Activated B cell treated with CpG ODN at 0.5 μM for 24 hours (primary cell): ENCODE results near the gene EVI5. TPM values are rescaled to one million over a fixed set of nuclear protein-coding genes. Genes with fewer than 3 reads are reported as not detected.

ENCODE experiments used
- ATAC-seq: fragments of 200-7000 bp; cut with Tn5 transposase; one replicate; pipeline ENCODE4 v1.10.0; 2021; ENCODE audit warnings: low read depth, mild to moderate bottlenecking, moderate library complexity
- CTCF ChIA-PET: fragments of 350-600 bp; sonication (Branson Sonifier 250); formaldehyde crosslinking; loops from one replicate; lab custom pipeline; 2021; ENCODE audit warnings: antibody characterized with exemption; lab: Charles Lee
- POLR2A ChIA-PET: fragments of 350-600 bp; sonication (Branson Sonifier 250); formaldehyde crosslinking; loops from one replicate; lab custom pipeline; 2021; ENCODE audit warnings: antibody characterized with exemption; lab: Charles Lee
- DNase-seq: peaks from one replicate; pipeline ENCODE4 v3.0.0; 2022
- H3K27ac Mint-ChIP-seq: one replicate; pipeline ENCODE4 v1.8.0; 2020; ENCODE audit warnings: mixed read lengths
- H3K27me3 Mint-ChIP-seq: one replicate; pipeline ENCODE4 v1.8.0; 2021; ENCODE audit warnings: mixed read lengths
- H3K36me3 Mint-ChIP-seq: one replicate; pipeline ENCODE4 v1.8.0; 2021; ENCODE audit warnings: low read depth, mixed read lengths
- H3K4me1 Mint-ChIP-seq: one replicate; pipeline ENCODE4 v1.8.0; 2021; ENCODE audit warnings: mixed read lengths
- H3K4me3 Mint-ChIP-seq: one replicate; pipeline ENCODE4 v1.8.0; 2020; ENCODE audit warnings: mild to moderate bottlenecking, mixed read lengths
- H3K9me3 Mint-ChIP-seq: one replicate; pipeline ENCODE4 v1.8.0; 2020; ENCODE audit warnings: mixed read lengths
- intact Hi-C: fragments of 100-400 bp; cut with micrococcal nuclease; formaldehyde crosslinking; loops from one replicate; pipeline ENCODE4 v1.15.1; 2024
- total RNA-seq: library from RNA; stranded (reverse); gene quantifications from 2 replicates; pipeline ENCODE4 v1.2.3, GENCODE V29; 2022
- TF ChIP-seq, protein P1 (sequence below): fragments of 200-600 bp; IDR thresholded peaks from one replicate; pipeline ENCODE4 v1.8.0; 2022; ENCODE audit warnings: antibody characterized with exemption, mild to moderate bottlenecking

EVI5 gene
- total RNA-seq, 1 donor from 2014 or later: 27.4 TPM

DNA sequence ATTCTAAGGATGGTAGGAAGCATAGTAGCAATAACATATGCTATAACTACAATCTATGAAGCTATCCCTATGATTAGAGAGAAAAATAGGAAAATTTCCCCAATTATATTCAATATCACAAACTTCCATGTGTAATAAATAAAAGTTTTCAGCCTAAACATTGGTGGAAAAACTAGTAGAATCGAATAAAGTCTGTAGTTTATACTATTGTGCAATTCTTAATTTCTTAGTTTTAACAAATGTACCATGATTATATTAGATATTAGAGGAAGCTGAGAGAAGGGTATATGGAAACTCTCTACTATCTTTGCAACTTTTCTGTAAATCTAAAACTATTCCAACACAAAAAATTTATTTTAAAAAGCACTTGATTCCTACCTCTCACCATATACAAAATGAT, 284.4 kb downstream of the EVI5 start:
- DNase-seq: no peak
- intact Hi-C loops: no loop called here
- Mint-ChIP-seq H3K4me1 (peaks cover 19% of the 10 kb centered on the region), H3K9me3 (no peaks in the 10 kb centered on the region), H3K27me3 (no peaks in the 10 kb centered on the region), H3K4me3 (no peak overlapping the region), H3K27ac (no peak overlapping the region), H3K36me3 (no peaks in the 10 kb centered on the region)
- TF ChIP-seq, protein P1, sequence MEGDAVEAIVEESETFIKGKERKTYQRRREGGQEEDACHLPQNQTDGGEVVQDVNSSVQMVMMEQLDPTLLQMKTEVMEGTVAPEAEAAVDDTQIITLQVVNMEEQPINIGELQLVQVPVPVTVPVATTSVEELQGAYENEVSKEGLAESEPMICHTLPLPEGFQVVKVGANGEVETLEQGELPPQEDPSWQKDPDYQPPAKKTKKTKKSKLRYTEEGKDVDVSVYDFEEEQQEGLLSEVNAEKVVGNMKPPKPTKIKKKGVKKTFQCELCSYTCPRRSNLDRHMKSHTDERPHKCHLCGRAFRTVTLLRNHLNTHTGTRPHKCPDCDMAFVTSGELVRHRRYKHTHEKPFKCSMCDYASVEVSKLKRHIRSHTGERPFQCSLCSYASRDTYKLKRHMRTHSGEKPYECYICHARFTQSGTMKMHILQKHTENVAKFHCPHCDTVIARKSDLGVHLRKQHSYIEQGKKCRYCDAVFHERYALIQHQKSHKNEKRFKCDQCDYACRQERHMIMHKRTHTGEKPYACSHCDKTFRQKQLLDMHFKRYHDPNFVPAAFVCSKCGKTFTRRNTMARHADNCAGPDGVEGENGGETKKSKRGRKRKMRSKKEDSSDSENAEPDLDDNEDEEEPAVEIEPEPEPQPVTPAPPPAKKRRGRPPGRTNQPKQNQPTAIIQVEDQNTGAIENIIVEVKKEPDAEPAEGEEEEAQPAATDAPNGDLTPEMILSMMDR: no peak
- ChIA-PET POLR2A (no interaction called here), CTCF (interaction anchor here (2.0 kb wide), 1 partner anchor 15 kb away, joined by 5 read pairs; no protein-coding TSS in a partner anchor)
- ATAC-seq: no peak

DNA sequence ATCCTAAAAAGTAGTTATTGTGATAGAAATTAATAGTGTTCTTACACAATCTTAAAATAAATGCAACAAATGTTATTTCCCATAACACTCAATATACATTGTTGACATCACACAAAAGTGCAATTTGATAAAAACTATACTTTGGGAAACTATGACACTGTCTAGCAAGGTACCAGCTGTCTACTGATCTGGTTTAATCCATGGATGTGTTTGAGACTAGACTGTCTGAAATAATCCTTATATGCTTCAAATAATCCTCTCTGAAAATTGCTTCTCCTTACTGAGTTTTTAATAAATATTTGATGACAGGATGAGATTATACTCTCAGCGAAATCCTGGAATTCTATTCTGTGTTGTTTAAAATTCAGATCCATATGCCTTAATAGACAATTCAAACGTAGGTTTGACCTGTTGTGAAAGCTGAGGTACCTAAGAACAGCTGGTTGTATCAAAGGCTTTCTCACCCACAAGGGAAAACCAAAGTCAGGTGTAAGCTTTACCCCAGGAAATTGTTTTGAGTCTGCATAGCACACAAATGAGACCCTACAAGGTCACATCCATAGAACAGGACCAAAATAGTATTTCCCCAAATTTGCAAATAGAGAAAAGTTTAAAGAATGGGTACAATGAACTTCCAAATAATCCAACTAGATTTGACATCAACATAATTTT, 289.4 kb downstream of the EVI5 start:
- Mint-ChIP-seq H3K27ac (no peak overlapping the region), H3K4me3 (no peak overlapping the region), H3K9me3 (no peaks in the 10 kb centered on the region), H3K36me3 (no peaks in the 10 kb centered on the region), H3K4me1 (no peaks in the 10 kb centered on the region), H3K27me3 (no peaks in the 10 kb centered on the region)
- TF ChIP-seq, protein P1: no peak
- ATAC-seq (no peak), DNase-seq (no peak)
- ChIA-PET CTCF (no interaction called here), POLR2A (no interaction called here)
- intact Hi-C loops: no loop called here

DNA sequence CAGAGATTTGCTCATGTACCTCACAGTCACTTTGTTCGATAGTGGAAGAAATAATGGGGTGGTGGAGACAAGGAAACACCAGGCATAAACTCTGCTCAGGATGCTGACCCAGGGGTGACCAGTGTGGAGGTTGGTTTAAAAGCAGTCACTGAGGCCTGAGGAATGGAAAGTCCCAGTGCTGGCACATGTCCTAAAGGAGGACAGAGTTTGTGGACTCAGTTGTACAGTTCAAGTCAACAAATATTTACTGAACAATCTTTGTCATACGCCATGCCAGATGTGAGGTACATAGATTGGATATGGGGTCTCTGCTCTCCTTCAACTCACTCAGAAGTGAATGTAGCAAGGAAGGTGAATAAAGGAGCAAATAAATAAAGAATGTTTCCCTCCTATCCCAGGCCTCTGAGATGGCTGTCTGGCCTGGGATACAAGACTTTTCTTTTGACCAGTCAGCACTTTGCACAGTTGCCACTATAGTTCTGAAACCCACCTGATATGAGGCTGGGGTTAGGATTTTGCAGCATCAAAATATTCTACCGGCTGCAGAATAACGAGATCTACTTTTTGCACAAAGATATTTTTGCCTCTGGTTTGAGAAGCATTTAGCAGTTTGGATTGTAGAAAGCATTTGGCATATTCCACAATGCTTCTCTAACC, 290.3 kb downstream of the EVI5 start:
- ATAC-seq: no peak
- Mint-ChIP-seq H3K27me3 (no peaks in the 10 kb centered on the region), H3K4me1 (no peaks in the 10 kb centered on the region), H3K4me3 (no peak overlapping the region), H3K9me3 (no peaks in the 10 kb centered on the region), H3K36me3 (no peaks in the 10 kb centered on the region), H3K27ac (no peak overlapping the region)
- CTCF ChIA-PET: no interaction called here
- intact Hi-C loops: no loop called here
- DNase-seq: no peak
- POLR2A ChIA-PET: no interaction called here
- TF ChIP-seq, protein P1: no peak

DNA sequence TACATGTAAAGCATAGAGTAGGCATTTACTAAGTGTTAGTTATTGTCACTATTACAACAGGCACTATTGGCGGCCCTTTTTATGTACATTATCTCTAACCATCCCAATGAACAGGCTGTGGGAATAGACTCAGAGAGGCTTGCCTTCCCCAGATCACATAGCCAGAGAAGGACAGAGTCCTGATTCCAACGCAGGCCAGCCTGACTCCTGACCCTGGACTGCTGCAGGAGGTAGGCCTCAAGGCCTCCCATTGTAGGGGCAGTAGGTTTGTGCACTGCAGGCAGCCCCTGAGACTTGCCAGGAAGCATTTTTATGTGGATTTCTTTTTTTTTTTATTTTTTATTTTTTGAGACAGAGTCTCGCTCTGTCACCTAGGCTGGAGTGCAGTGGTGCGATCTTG, 291.8 kb downstream of the EVI5 start:
- ChIA-PET CTCF (no interaction called here), POLR2A (no interaction called here)
- no peak overlapping the region for H3K27ac Mint-ChIP-seq
- H3K27me3 Mint-ChIP-seq: peaks cover 3% of the 10 kb centered on the region
- DNase-seq: no peak
- H3K4me1 Mint-ChIP-seq: no peaks in the 10 kb centered on the region
- TF ChIP-seq, protein P1: no peak
- H3K36me3 Mint-ChIP-seq: no peaks in the 10 kb centered on the region
- ATAC-seq: no peak
- H3K4me3 Mint-ChIP-seq: no peak overlapping the region
- intact Hi-C loops: no loop called here
- no peaks in the 10 kb centered on the region for H3K9me3 Mint-ChIP-seq

DNA sequence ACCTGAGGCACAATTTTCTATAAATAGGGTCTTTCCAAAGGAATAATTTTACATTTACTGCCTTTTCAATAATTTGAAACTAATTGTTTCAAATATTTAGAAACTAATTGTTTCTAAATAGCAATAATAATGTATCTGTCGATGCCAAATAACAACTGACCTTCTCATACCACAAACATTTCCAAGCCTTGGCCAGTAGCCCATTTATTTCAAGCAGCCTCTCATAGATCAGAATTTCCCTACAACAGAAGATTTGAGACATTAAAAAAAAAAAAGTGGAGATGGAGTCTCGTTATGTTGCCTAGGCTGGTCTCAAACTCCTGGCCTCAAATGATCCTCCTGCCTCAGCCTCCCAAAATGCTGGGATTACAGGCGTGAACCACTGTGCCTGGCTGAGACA, 296.1 kb downstream of the EVI5 start:
- ChIA-PET CTCF (no interaction called here), POLR2A (interaction anchor here (0.6 kb wide), 1 partner anchor 192 kb away, joined by 4 read pairs; no protein-coding TSS in a partner anchor)
- Mint-ChIP-seq H3K4me3 (no peak overlapping the region), H3K27me3 (peaks cover 8% of the 10 kb centered on the region), H3K27ac (no peak overlapping the region), H3K9me3 (no peaks in the 10 kb centered on the region), H3K36me3 (no peaks in the 10 kb centered on the region), H3K4me1 (peaks cover 10% of the 10 kb centered on the region)
- no peak for DNase-seq
- ATAC-seq: no peak
- intact Hi-C loops: no loop called here
- TF ChIP-seq, protein P1: no peak
